ENCODE data around the gene ELFN2. TPM values are rescaled to one million over a fixed set of nuclear protein-coding genes. Genes with fewer than 3 reads are reported as not detected.

ELFN2 gene
- total RNA-seq, 1 experiment from 2014 or later, result 4.0 TPM

DNA sequence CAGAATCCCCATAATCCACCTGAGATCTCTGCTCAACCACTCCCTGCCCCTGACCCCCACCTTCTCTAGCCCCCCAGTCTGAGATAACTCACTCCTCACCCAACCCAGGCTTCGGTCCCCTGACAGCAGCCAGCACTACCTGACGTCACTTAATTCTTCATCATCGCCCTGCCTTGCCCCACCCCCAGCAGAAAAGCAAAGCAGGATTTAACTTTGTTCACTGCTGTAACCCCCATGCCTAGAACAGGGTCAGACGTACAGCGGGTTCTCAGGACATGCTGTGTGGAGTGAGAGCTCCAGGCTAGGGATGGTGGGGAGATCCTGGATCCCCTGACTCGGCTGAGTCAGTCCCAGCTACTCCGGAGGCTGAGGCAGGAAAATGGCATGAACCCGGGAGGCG lies 45.8 kb downstream of the ELFN2 start:
- no peak overlapping the region for H3K27ac Mint-ChIP-seq (ENCODE audit: unreplicated experiment)
- H3K27me3 ChIP-seq (replicated peaks; ENCODE audit: control insufficient read depth, insufficient read depth, low read length), result no peaks in the 10 kb centered on the region
- no peak for DNase-seq
- no peaks in the 10 kb centered on the region for H3K9me3 ChIP-seq
- no peaks in the 10 kb centered on the region for H3K9me3 Mint-ChIP-seq (ENCODE audit: unreplicated experiment)
- intact Hi-C loops (cut with micrococcal nuclease; ENCODE audit: unreplicated experiment), result no loop called here
- TF ChIP-seq, protein P1, sequence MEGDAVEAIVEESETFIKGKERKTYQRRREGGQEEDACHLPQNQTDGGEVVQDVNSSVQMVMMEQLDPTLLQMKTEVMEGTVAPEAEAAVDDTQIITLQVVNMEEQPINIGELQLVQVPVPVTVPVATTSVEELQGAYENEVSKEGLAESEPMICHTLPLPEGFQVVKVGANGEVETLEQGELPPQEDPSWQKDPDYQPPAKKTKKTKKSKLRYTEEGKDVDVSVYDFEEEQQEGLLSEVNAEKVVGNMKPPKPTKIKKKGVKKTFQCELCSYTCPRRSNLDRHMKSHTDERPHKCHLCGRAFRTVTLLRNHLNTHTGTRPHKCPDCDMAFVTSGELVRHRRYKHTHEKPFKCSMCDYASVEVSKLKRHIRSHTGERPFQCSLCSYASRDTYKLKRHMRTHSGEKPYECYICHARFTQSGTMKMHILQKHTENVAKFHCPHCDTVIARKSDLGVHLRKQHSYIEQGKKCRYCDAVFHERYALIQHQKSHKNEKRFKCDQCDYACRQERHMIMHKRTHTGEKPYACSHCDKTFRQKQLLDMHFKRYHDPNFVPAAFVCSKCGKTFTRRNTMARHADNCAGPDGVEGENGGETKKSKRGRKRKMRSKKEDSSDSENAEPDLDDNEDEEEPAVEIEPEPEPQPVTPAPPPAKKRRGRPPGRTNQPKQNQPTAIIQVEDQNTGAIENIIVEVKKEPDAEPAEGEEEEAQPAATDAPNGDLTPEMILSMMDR (IDR thresholded peaks at IDR 0.05; ENCODE audit: insufficient read depth in 1 of 2, low read depth in 1 of 2, low read length in 1 of 2, severe bottlenecking in 1 of 2, unreplicated experiment in 1 of 2), result no peak
- no peaks in the 10 kb centered on the region for H3K4me1 Mint-ChIP-seq (ENCODE audit: low read depth, unreplicated experiment)
- H3K4me1 ChIP-seq, result 0 out of 2 replicates have a peak, but pooled peaks cover 4% of the 10 kb centered on the region
- H3K4me3 Mint-ChIP-seq (ENCODE audit: unreplicated experiment), result no peak overlapping the region
- no peaks in the 10 kb centered on the region for H3K36me3 Mint-ChIP-seq (ENCODE audit: insufficient read depth, unreplicated experiment)
- ChIA-PET POLR2A (no interaction called here), CTCF (no interaction called here)
- no TSS peak for BruUV-seq (replicated peaks)
- H3K4me3 ChIP-seq (ENCODE audit: low read depth, low read length), result no peak overlapping the region
- H3K27me3 Mint-ChIP-seq (ENCODE audit: insufficient read depth, unreplicated experiment), result no peaks in the 10 kb centered on the region
- H3K36me3 ChIP-seq (ENCODE audit: control insufficient read depth, insufficient read depth, low read length), result no peaks in the 10 kb centered on the region

DNA sequence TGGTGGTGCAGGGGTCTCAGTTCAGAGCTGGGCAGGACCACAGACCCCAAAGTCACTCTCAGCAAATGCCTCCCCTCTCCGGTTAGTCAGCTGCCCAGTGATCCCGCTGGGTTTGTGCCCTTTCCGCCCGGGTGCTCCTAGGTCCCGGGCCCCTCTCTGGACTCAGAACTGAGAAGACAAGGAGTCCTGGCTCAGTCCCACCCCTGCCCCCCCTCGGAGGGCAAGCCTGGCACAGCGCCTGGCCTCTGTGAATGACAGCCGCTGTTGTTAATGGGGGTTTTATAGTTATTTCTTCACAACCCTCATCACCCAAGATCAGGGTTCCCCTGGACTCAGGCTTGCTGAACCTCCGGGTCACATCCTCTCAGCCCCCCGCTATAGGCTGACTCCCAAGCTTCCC lies 47.6 kb downstream of the ELFN2 start:
- Mint-ChIP-seq H3K36me3 (ENCODE audit: insufficient read depth, unreplicated experiment) (no peaks in the 10 kb centered on the region), H3K27me3 (ENCODE audit: insufficient read depth, unreplicated experiment) (no peaks in the 10 kb centered on the region), H3K4me1 (ENCODE audit: low read depth, unreplicated experiment) (no peaks in the 10 kb centered on the region), H3K4me3 (ENCODE audit: unreplicated experiment) (no peak overlapping the region), H3K27ac (ENCODE audit: unreplicated experiment) (no peak overlapping the region), H3K9me3 (ENCODE audit: unreplicated experiment) (no peaks in the 10 kb centered on the region)
- intact Hi-C loops (cut with micrococcal nuclease; ENCODE audit: unreplicated experiment), result no loop called here
- no peaks in the 10 kb centered on the region for H3K36me3 ChIP-seq (ENCODE audit: control insufficient read depth, insufficient read depth, low read length)
- H3K4me3 ChIP-seq (ENCODE audit: low read depth, low read length), result no peak overlapping the region
- TF ChIP-seq, protein P1 (IDR thresholded peaks at IDR 0.05; ENCODE audit: insufficient read depth in 1 of 2, low read depth in 1 of 2, low read length in 1 of 2, severe bottlenecking in 1 of 2, unreplicated experiment in 1 of 2), result no peak
- DNase-seq, result no peak
- CTCF ChIA-PET, result interaction anchor here (0.6 kb wide), 1 partner anchor 46 kb away, joined by 3 read pairs; no protein-coding TSS in a partner anchor
- H3K9me3 ChIP-seq, result no peaks in the 10 kb centered on the region
- POLR2A ChIA-PET, result no interaction called here
- H3K27me3 ChIP-seq (replicated peaks; ENCODE audit: control insufficient read depth, insufficient read depth, low read length), result no peaks in the 10 kb centered on the region
- 0 out of 2 replicates have a peak, but pooled peaks cover 4% of the 10 kb centered on the region for H3K4me1 ChIP-seq
- no TSS peak for BruUV-seq (replicated peaks)

DNA sequence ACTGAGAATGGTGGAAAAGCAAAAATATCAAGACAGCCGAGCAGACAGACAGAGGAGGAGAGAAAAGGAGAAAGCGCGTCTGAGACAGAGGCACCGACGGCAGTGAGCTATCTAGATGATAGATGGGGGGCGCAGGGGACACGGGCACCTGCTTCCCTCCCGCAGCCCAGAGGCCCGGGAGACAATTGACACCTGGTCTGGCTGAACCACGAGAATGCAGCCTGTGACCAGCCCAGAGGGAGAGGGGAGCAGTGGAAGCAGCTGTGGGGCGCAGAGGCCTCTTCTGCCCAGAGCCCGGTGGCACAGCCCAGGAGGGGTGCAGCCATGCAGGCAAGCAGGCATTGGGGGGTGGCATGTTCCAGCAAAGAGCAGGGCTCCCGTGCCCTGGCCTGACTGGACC lies 48.2 kb downstream of the ELFN2 start:
- Mint-ChIP-seq H3K27me3 (ENCODE audit: insufficient read depth, unreplicated experiment) (no peaks in the 10 kb centered on the region), H3K36me3 (ENCODE audit: insufficient read depth, unreplicated experiment) (no peaks in the 10 kb centered on the region), H3K4me3 (ENCODE audit: unreplicated experiment) (no peak overlapping the region), H3K9me3 (ENCODE audit: unreplicated experiment) (no peaks in the 10 kb centered on the region), H3K4me1 (ENCODE audit: low read depth, unreplicated experiment) (no peaks in the 10 kb centered on the region), H3K27ac (ENCODE audit: unreplicated experiment) (no peak overlapping the region)
- no TSS peak for BruUV-seq (replicated peaks)
- no peak overlapping the region for H3K4me3 ChIP-seq (ENCODE audit: low read depth, low read length)
- DNase-seq, result no peak
- 0 out of 2 replicates have a peak, but pooled peaks cover 4% of the 10 kb centered on the region for H3K4me1 ChIP-seq
- CTCF ChIA-PET, result interaction anchor here (0.6 kb wide), 1 partner anchor 46 kb away, joined by 3 read pairs; no protein-coding TSS in a partner anchor
- no peaks in the 10 kb centered on the region for H3K9me3 ChIP-seq
- intact Hi-C loops (cut with micrococcal nuclease; ENCODE audit: unreplicated experiment), result no loop called here
- no peaks in the 10 kb centered on the region for H3K36me3 ChIP-seq (ENCODE audit: control insufficient read depth, insufficient read depth, low read length)
- POLR2A ChIA-PET, result no interaction called here
- TF ChIP-seq, protein P1 (IDR thresholded peaks at IDR 0.05; ENCODE audit: insufficient read depth in 1 of 2, low read depth in 1 of 2, low read length in 1 of 2, severe bottlenecking in 1 of 2, unreplicated experiment in 1 of 2), result no peak
- H3K27me3 ChIP-seq (replicated peaks; ENCODE audit: control insufficient read depth, insufficient read depth, low read length), result no peaks in the 10 kb centered on the region

All from Caco-2 (cell line).